ENCODE results near the gene OGDH.

GRCh38 chr7:44729949-44730590, 123.6 kb downstream of the OGDH start:
- TF ChIP-seq POLR2A (IDR thresholded peaks at IDR 0.05; ENCODE audit: low read depth, low read length) (no peak), CTCF (conservative IDR thresholded peaks at IDR 0.05; ENCODE audit: low read depth, low read length) (no peak), RAD21 (IDR thresholded peaks at IDR 0.05; ENCODE audit: low read length) (no peak), MAFK (IDR thresholded peaks at IDR 0.05; ENCODE audit: low read depth, low read length) (no peak), MAZ (IDR thresholded peaks at IDR 0.05; ENCODE audit: borderline replicate concordance, low read depth, low read length) (no peak), USF2 (IDR thresholded peaks at IDR 0.05; ENCODE audit: low read depth, low read length) (no peak), MXI1 (IDR thresholded peaks at IDR 0.05; ENCODE audit: borderline replicate concordance, low read depth, low read length) (no peak), ELK1 (IDR thresholded peaks at IDR 0.05; ENCODE audit: borderline replicate concordance, low read depth, low read length) (no peak), NFE2L2 (IDR thresholded peaks at IDR 0.05; ENCODE audit: low read depth, low read length) (no peak), RCOR1 (IDR thresholded peaks at IDR 0.05; ENCODE audit: insufficient replicate concordance, low read length) (no peak), FOS (IDR thresholded peaks at IDR 0.05; ENCODE audit: low read depth, low read length) (no peak), BHLHE40 (IDR thresholded peaks at IDR 0.05; ENCODE audit: low read depth, low read length) (no peak), RFX5 (IDR thresholded peaks at IDR 0.05; ENCODE audit: low read depth, low read length) (no peak)

Measured in IMR-90 (cell line).